ENCODE results near the gene TRAK1. TPM values are rescaled to one million over a fixed set of nuclear protein-coding genes. Genes with fewer than 3 reads are reported as not detected.

Gene TRAK1
- total RNA-seq, 1 experiment from 2014 or later, result 46.8 TPM

GRCh38 chr3:42117175-42118008 lies 26.2 kb downstream of the TRAK1 start:
- Histone ChIP-seq H3K36me3 (ENCODE audit: low read depth) (no peaks in the 10 kb centered on the region), H3K9me2 (ENCODE audit: insufficient read depth) (no peaks in the 10 kb centered on the region), H3K4me3 (no peak overlapping the region), H3K27ac (peak overlapping the region; percentile 32; the same call in 1 of the 2 replicates), H3K27me3 (ENCODE audit: insufficient read depth, low read depth) (no peaks in the 10 kb centered on the region), H2AFZ (no peak overlapping the region), H3K9me3 (ENCODE audit: insufficient read depth, low read depth) (no peaks in the 10 kb centered on the region), H3K79me2 (ENCODE audit: low read depth) (no peaks in the 10 kb centered on the region), H3K4me1 (replicated peaks; ENCODE audit: insufficient read depth) (peaks cover 18% of the 10 kb centered on the region), H3F3A (ENCODE audit: insufficient read depth, low read depth) (no peaks in the 10 kb centered on the region), H3K4me2 (peak overlapping the region; percentile 56), H4K20me1 (ENCODE audit: insufficient read depth) (no peaks in the 10 kb centered on the region)
- ChIA-PET CTCF (interaction anchor here (0.6 to 2.3 kb wide), 12 partner anchors 13 to 195 kb away, joined by 3 to 39 read pairs (median 4); no protein-coding TSS in a partner anchor), POLR2A (ENCODE audit: unreplicated experiment) (interaction anchor here (0.6 to 0.7 kb wide), 3 partner anchors 18 to 63 kb away, joined by 5 to 11 read pairs (median 8); no protein-coding TSS in a partner anchor)
- BruUV-seq (replicated peaks), result no TSS peak
- intact Hi-C loops (cut with micrococcal nuclease; ENCODE audit: unreplicated experiment), result loop anchor here (1.0 to 5.0 kb wide), 6 partner anchors 17 to 430 kb away; no protein-coding TSS in a partner anchor
- peak; percentile 52 to 57 for DNase-seq
- TF ChIP-seq EZH2 (IDR thresholded peaks at IDR 0.05; ENCODE audit: low read depth), result no peak
- TF ChIP-seq, protein P1, sequence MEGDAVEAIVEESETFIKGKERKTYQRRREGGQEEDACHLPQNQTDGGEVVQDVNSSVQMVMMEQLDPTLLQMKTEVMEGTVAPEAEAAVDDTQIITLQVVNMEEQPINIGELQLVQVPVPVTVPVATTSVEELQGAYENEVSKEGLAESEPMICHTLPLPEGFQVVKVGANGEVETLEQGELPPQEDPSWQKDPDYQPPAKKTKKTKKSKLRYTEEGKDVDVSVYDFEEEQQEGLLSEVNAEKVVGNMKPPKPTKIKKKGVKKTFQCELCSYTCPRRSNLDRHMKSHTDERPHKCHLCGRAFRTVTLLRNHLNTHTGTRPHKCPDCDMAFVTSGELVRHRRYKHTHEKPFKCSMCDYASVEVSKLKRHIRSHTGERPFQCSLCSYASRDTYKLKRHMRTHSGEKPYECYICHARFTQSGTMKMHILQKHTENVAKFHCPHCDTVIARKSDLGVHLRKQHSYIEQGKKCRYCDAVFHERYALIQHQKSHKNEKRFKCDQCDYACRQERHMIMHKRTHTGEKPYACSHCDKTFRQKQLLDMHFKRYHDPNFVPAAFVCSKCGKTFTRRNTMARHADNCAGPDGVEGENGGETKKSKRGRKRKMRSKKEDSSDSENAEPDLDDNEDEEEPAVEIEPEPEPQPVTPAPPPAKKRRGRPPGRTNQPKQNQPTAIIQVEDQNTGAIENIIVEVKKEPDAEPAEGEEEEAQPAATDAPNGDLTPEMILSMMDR (conservative IDR thresholded peaks at IDR 0.05), result peak; percentile 71

DNA sequence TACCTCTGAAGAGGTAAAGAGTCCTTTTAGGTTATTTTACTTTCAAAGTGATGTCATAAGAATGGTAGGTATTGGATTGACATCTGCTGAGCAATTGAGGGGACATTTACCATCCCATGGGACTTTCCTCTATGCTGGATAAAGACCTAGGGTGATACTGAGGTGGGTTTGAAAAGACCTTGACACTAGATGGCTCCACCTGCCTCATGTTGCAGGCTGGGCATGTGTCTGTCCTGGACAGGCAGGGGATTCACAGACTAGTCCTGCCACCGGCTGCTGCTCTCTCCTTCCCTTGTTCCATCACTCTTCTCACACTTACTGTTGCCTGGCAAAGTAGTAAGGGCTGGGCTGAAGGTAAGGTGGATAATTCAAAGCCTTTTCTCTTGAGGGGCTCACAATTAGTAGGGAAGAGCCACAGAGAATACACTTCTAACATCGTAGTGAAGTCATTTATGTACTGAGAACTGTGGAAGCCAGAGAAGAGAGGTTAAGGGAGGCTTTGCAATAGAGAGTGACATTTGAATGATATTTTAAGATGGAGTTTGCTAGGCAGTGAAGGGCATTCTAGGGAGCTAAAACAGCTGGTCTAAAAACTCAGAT lies 27.7 kb downstream of the TRAK1 start:
- Histone ChIP-seq H2AFZ (no peak overlapping the region), H3K27ac (no peak overlapping the region), H3K9me3 (ENCODE audit: insufficient read depth, low read depth) (no peaks in the 10 kb centered on the region), H3K36me3 (ENCODE audit: low read depth) (no peaks in the 10 kb centered on the region), H3K4me3 (no peak overlapping the region), H4K20me1 (ENCODE audit: insufficient read depth) (no peaks in the 10 kb centered on the region), H3K27me3 (ENCODE audit: insufficient read depth, low read depth) (no peaks in the 10 kb centered on the region), H3K9me2 (ENCODE audit: insufficient read depth) (no peaks in the 10 kb centered on the region), H3K4me2 (no peak overlapping the region), H3K4me1 (replicated peaks; ENCODE audit: insufficient read depth) (peaks cover 28% of the 10 kb centered on the region), H3F3A (ENCODE audit: insufficient read depth, low read depth) (no peaks in the 10 kb centered on the region), H3K79me2 (ENCODE audit: low read depth) (no peaks in the 10 kb centered on the region)
- CTCF ChIA-PET, result interaction anchor here (0.6 to 2.9 kb wide), 4 partner anchors 39 to 111 kb away, joined by 7 to 39 read pairs (median 17); no protein-coding TSS in a partner anchor
- no TSS peak for BruUV-seq (replicated peaks)
- TF ChIP-seq, protein P1 (conservative IDR thresholded peaks at IDR 0.05), result peak; percentile 66
- no peak for TF ChIP-seq EZH2 (IDR thresholded peaks at IDR 0.05; ENCODE audit: low read depth)
- intact Hi-C loops (cut with micrococcal nuclease; ENCODE audit: unreplicated experiment), result loop anchor here (2.0 to 5.0 kb wide), 4 partner anchors 16 to 428 kb away; no protein-coding TSS in a partner anchor
- DNase-seq, result peak; percentile 53 to 68
- POLR2A ChIA-PET (ENCODE audit: unreplicated experiment), result no interaction called here

DNA sequence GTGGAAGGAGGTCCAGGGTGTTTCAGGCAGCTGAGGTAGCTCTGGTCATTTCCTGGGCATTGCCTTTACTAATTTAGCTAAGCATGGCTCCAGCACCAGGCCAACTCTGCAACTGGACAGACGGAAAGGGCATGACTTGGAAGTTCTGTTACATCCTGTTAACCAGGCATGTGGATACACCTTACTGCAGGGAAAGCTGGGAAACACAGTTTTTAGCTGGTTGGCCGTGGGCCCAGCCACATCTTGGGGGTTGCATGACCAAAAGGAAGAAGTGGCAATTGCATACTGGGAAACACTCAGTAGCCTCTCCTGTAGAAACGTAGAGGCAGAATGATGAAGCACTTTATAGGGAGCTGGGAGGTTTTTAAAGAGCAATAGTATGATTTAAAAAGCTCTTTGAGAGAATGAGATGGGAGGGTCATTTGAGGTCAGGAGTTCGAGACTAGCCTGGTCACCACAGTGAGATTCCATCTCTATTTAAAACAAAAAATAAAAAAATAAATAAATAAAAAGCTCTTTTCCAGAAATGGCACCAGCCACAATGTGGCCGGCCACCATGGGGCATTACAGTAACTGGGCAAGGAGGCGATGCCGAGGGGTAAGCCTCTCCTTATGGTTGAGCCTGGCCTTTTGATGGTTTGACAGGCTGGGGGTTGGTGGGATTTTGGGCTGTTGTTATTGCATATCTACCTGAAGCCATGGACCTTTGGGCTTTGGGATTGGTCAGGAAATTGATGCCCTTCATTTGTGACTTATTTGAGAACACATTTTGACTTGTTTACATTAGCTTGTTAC lies 28.6 kb downstream of the TRAK1 start:
- H3K4me1 ChIP-seq (replicated peaks; ENCODE audit: insufficient read depth), result peaks cover 28% of the 10 kb centered on the region
- no peaks in the 10 kb centered on the region for H3K27me3 ChIP-seq (ENCODE audit: insufficient read depth, low read depth)
- H3K4me3 ChIP-seq, result no peak overlapping the region
- POLR2A ChIA-PET (ENCODE audit: unreplicated experiment), result no interaction called here
- TF ChIP-seq, protein P1 (conservative IDR thresholded peaks at IDR 0.05), result no peak
- BruUV-seq (replicated peaks), result no TSS peak
- no peaks in the 10 kb centered on the region for H3K9me3 ChIP-seq (ENCODE audit: insufficient read depth, low read depth)
- H3K27ac ChIP-seq, result no peak overlapping the region
- H3K79me2 ChIP-seq (ENCODE audit: low read depth), result no peaks in the 10 kb centered on the region
- no peaks in the 10 kb centered on the region for H4K20me1 ChIP-seq (ENCODE audit: insufficient read depth)
- no peak overlapping the region for H3K4me2 ChIP-seq
- CTCF ChIA-PET, result interaction anchor here (0.6 to 2.9 kb wide), 3 partner anchors 12 to 71 kb away, joined by 4 to 25 read pairs (median 9); no protein-coding TSS in a partner anchor
- no peak overlapping the region for H2AFZ ChIP-seq
- intact Hi-C loops (cut with micrococcal nuclease; ENCODE audit: unreplicated experiment), result loop anchor here (2.0 to 5.0 kb wide), 4 partner anchors 15 to 428 kb away; no protein-coding TSS in a partner anchor
- no peak for DNase-seq
- H3F3A ChIP-seq (ENCODE audit: insufficient read depth, low read depth), result no peaks in the 10 kb centered on the region
- no peaks in the 10 kb centered on the region for H3K9me2 ChIP-seq (ENCODE audit: insufficient read depth)
- no peaks in the 10 kb centered on the region for H3K36me3 ChIP-seq (ENCODE audit: low read depth)
